BE2C (cell line): Measurements from ENCODE around the gene AEBP1. TPM values are rescaled to one million over a fixed set of nuclear protein-coding genes. Genes with fewer than 3 reads are reported as not detected.

Source experiments
- DNase-seq: peaks from one replicate; pipeline ENCODE4 v3.0.0-alpha.2; 2020
- H3K27me3 ChIP-seq: fragments of 250-450 bp; sonication (Bioruptor Pico); 2 replicates; pipeline ENCODE4 v1.5.1; 2020; ENCODE audit warnings: mild to moderate bottlenecking
- H3K36me3 ChIP-seq: fragments of 250-450 bp; sonication (Bioruptor Pico); 2 replicates; pipeline ENCODE4 v1.5.1; 2020; ENCODE audit warnings: mild to moderate bottlenecking
- H3K4me1 ChIP-seq: fragments of 250-450 bp; sonication (Bioruptor Pico); 2 replicates; pipeline ENCODE4 v1.5.1; 2020
- H3K4me3 ChIP-seq: 2 replicates; pipeline ENCODE4 v1.5.1; 2011; ENCODE audit warnings: low read depth, low read length
- H3K9me3 ChIP-seq: fragments of 250-450 bp; sonication (Bioruptor Pico); 2 replicates; pipeline ENCODE4 v1.5.1; 2020
- polyA plus RNA-seq: library from polyadenylated mRNA; unstranded; fragments of >200 nt; gene quantifications from one replicate; pipeline ENCODE4 v1.2.1, GENCODE V29; 2012; ENCODE audit warnings: low read depth, missing spikeins; ENCODE audit not compliant: insufficient read length, insufficient read depth
- TF ChIP-seq, protein P1 (sequence below): IDR thresholded peaks from 2 replicates; pipeline ENCODE4 v1.5.1; 2012; ENCODE audit warnings: mild to moderate bottlenecking, low read depth, low read length

Gene AEBP1
- polyA plus RNA-seq: 21.3 TPM

DNA sequence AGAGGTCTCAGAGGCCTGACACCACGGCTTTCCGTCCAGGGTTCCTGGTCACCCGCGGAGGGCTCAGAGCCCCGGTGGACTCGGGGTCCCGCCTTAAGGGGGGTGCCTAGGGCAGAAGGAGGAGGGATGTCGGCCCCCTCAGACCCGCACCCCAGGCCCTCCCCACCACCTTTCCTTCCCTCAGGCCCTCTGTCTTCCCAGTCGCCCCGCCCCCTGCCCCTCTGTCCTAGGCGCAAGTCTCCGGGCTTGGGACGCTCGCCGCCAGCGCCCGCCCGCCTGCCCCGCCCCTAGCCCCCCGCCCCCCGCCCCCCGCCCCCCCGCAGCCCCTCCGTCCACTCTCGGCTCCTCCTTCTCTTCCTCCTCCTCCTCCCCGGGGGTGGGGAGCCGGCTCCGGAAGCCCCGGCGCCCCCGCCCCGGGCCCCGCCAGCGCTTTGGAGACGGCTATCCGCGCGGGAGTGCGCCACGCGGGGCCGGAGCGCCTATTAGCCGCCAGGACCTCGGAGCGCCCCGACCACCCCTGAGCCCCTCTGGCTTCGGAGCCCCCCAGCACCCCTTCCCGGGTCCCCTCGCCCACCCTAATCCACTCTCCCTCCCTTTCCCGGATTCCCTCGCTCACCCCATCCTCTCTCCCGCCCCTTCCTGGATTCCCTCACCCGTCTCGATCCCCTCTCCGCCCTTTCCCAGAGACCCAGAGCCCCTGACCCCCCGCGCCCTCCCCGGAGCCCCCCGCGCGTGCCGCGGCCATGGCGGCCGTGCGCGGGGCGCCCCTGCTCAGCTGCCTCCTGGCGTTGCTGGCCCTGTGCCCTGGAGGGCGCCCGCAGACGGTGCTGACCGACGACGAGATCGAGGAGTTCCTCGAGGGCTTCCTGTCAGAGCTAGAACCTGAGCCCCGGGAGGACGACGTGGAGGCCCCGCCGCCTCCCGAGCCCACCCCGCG is at the start of gene AEBP1:
Gene AEBP1 (plus strand): TSS at position 423 of the 937 bp plus-strand sequence. CDS start 321 bp downstream, at position 744.
- TF ChIP-seq, protein P1, sequence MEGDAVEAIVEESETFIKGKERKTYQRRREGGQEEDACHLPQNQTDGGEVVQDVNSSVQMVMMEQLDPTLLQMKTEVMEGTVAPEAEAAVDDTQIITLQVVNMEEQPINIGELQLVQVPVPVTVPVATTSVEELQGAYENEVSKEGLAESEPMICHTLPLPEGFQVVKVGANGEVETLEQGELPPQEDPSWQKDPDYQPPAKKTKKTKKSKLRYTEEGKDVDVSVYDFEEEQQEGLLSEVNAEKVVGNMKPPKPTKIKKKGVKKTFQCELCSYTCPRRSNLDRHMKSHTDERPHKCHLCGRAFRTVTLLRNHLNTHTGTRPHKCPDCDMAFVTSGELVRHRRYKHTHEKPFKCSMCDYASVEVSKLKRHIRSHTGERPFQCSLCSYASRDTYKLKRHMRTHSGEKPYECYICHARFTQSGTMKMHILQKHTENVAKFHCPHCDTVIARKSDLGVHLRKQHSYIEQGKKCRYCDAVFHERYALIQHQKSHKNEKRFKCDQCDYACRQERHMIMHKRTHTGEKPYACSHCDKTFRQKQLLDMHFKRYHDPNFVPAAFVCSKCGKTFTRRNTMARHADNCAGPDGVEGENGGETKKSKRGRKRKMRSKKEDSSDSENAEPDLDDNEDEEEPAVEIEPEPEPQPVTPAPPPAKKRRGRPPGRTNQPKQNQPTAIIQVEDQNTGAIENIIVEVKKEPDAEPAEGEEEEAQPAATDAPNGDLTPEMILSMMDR: no peak
- DNase-seq: peak; percentile 43
- H3K9me3 ChIP-seq: no peaks in the 10 kb centered on the region
- no peaks in the 10 kb centered on the region; the same call in 1 of the 2 replicates for H3K27me3 ChIP-seq
- H3K36me3 ChIP-seq: no peaks in the 10 kb centered on the region
- H3K4me1 ChIP-seq: peaks cover 6% of the 10 kb centered on the region
- peak within 1 kb of the TSS; percentile 51 for H3K4me3 ChIP-seq

GRCh38 chr7:44056681-44057080 is 47.5 kb upstream of the AEBP1 start:
- TF ChIP-seq, protein P1: no peak
- DNase-seq: no peak
- Histone ChIP-seq H3K4me3 (no peak overlapping the region), H3K9me3 (no peaks in the 10 kb centered on the region), H3K27me3 (no peaks in the 10 kb centered on the region), H3K36me3 (peaks cover 61% of the 10 kb centered on the region), H3K4me1 (no peaks in the 10 kb centered on the region)

GRCh38 chr7:44057181-44057848 is 46.8 kb upstream of the AEBP1 start:
- Histone ChIP-seq H3K36me3 (peaks cover 56% of the 10 kb centered on the region), H3K9me3 (no peaks in the 10 kb centered on the region), H3K4me1 (no peaks in the 10 kb centered on the region), H3K4me3 (no peak overlapping the region), H3K27me3 (no peaks in the 10 kb centered on the region)
- DNase-seq: no peak
- TF ChIP-seq, protein P1: no peak

DNA sequence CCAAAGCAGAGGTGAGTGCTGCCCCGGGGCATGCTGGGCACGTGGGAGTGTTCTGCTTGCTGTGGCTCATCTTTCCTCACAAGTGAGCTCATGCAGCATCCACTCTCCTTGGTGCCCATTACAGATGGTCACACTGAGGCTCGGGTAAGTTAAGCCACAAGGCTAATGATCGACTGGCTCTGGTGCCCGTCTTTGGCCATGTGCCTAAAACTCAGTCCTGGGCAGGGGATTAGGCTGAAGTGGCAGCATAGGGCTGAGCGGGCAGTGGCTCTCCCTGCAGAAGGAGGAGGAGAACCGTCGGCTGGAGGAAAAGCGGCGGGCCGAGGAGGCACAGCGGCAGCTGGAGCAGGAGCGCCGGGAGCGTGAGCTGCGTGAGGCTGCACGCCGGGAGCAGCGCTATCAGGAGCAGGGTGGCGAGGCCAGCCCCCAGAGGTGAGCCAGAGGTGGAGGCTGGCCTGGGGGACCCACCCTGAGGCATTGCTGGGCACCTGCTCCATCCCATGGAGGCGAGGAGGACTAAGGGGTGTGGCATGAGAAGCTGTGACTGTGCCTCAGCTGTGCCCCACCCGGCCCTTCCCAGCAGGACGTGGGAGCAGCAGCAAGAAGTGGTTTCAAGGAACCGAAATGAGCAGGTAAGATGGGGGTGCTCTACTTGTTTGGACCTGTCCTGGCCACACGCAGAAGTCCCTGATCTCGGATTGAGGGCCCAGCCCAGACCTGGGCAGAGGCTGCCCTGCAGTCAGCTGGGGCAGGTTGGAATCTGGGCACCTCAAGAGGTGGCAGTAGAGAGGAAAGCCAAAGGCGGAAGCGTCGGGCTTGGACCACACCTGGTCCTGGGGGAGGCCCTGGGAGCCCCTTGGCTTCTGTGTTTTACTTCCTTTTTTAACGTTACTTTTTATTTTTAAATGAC is 46.0 kb upstream of the AEBP1 start:
- peak; percentile 6 for DNase-seq
- TF ChIP-seq, protein P1: no peak
- Histone ChIP-seq H3K4me3 (no peak overlapping the region), H3K36me3 (peaks cover 50% of the 10 kb centered on the region), H3K27me3 (no peaks in the 10 kb centered on the region), H3K4me1 (no peaks in the 10 kb centered on the region), H3K9me3 (no peaks in the 10 kb centered on the region)

- TF ChIP-seq, protein P1: no peak
- H3K4me1 ChIP-seq: no peaks in the 10 kb centered on the region
- H3K36me3 ChIP-seq: peaks cover 50% of the 10 kb centered on the region
- H3K27me3 ChIP-seq: no peaks in the 10 kb centered on the region
- no peaks in the 10 kb centered on the region for H3K9me3 ChIP-seq
- peak; percentile 4 for DNase-seq
- no peak overlapping the region for H3K4me3 ChIP-seq
Measured at GRCh38 chr7:44058759-44059218, 45.4 kb upstream of the AEBP1 start.
